GM19240 (cell line): Measurements from ENCODE around the gene KRTAP13-2.

ENCODE experiments used
- DNase-seq: peaks from one replicate; pipeline ENCODE4 v3.0.0; 2011; ENCODE audit warnings: low spot score; ENCODE audit not compliant: insufficient read length

KRTAP13-2 gene

GRCh38 chr21:30372139-30372770 is at the start of gene KRTAP13-2:
Gene KRTAP13-2 (minus strand): TSS chr21:30372271. CDS start chr21:30372213, 58 bp downstream.
- DNase-seq, result no peak

- no peak for DNase-seq
Observed at GRCh38 chr21:30415993-30416392, 43.9 kb upstream of the KRTAP13-2 start.

- no peak for DNase-seq
Observed at GRCh38 chr21:30408782-30409494, 36.9 kb upstream of the KRTAP13-2 start.

GRCh38 chr21:30395731-30396130 is 23.7 kb upstream of the KRTAP13-2 start, which contains the start of gene KRTAP13-1:
Gene KRTAP13-1 (plus strand): TSS chr21:30396031. CDS start chr21:30396087, 56 bp downstream.
- no peak for DNase-seq

GRCh38 chr21:30391492-30392025 is 19.5 kb upstream of the KRTAP13-2 start:
- DNase-seq, result no peak

- DNase-seq, result no peak
Observed at GRCh38 chr21:30382201-30382600, 10.1 kb upstream of the KRTAP13-2 start.

GRCh38 chr21:30355906-30356305 is 16.2 kb downstream of the KRTAP13-2 start:
- DNase-seq, result no peak

GRCh38 chr21:30354308-30355005 is 17.6 kb downstream of the KRTAP13-2 start:
- no peak for DNase-seq

GRCh38 chr21:30351534-30351933 is 20.5 kb downstream of the KRTAP13-2 start:
- DNase-seq, result no peak

- DNase-seq, result no peak
Observed at GRCh38 chr21:30349572-30349971, 22.5 kb downstream of the KRTAP13-2 start.

GRCh38 chr21:30348506-30348905 is 23.6 kb downstream of the KRTAP13-2 start, which contains the start of gene KRTAP23-1:
Gene KRTAP23-1 (minus strand): TSS chr21:30348606. CDS start chr21:30348606, 0 bp downstream.
- no peak for DNase-seq

- DNase-seq, result no peak
Observed at GRCh38 chr21:30345014-30345413, 27.1 kb downstream of the KRTAP13-2 start.

GRCh38 chr21:30340714-30341573 is 31.1 kb downstream of the KRTAP13-2 start:
- no peak for DNase-seq

- no peak for DNase-seq
Observed at GRCh38 chr21:30338717-30339116, 33.4 kb downstream of the KRTAP13-2 start.

GRCh38 chr21:30337772-30338171 is 34.3 kb downstream of the KRTAP13-2 start:
- DNase-seq, result no peak

GRCh38 chr21:30337276-30337744 is 34.8 kb downstream of the KRTAP13-2 start, which contains the start of gene KRTAP27-1:
Gene KRTAP27-1 (minus strand): TSS chr21:30337694. CDS start chr21:30337668, 26 bp downstream.
- DNase-seq, result no peak

- no peak for DNase-seq
Observed at GRCh38 chr21:30336596-30336995, 35.5 kb downstream of the KRTAP13-2 start.

- DNase-seq, result no peak
Observed at GRCh38 chr21:30333736-30334135, 38.3 kb downstream of the KRTAP13-2 start.

GRCh38 chr21:30332681-30333080 is 39.4 kb downstream of the KRTAP13-2 start:
- DNase-seq, result no peak

GRCh38 chr21:30329203-30329875 is 42.7 kb downstream of the KRTAP13-2 start:
- DNase-seq, result no peak
